ENCODE results near the gene HINT2. TPM values are rescaled to one million over a fixed set of nuclear protein-coding genes. Genes with fewer than 3 reads are reported as not detected.

HINT2 gene
- total and polyA plus RNA-seq, 7 donors: 36.5 to 64.7 (median 43.8) TPM

DNA sequence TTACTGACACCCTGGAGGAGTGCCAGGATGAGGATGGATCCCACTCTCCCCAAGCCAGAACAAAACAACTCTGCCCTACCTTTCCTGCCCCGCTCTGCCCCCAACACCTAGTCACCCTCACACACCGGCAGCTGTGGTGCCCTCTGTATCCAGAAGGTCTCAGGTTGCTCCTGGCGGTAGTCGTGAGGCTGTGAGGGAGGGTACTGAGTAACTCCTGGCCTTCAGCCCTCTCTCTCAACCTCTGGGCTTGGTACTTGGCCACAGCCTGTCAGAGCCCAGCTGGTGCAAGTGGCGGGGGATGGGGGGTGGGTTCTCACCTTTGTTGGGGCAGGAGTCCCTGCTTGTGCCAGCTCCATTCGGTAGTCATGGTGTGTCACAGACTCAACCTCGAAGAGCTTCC lies 4.7 kb downstream of the HINT2 start:
- WGBS, 3 donors: 69 to 84% (median 69%) methylated on average over 7 of the region's 7 CpGs
- Histone ChIP-seq H3K36me3 (ENCODE audit: insufficient read depth in 1 of 2, low read depth in 1 of 2) (peaks cover 0 to 50% of the 10 kb centered on the region in 2 donors), H3K4me1 (peaks cover 30% of the 10 kb centered on the region), H3K4me3 (no peak overlapping the region), H3K9me3 (no peaks in the 10 kb centered on the region), H3K27ac (no peak overlapping the region), H3K27me3 (ENCODE audit: insufficient read depth in 3 of 3, low read length in 2 of 3) (no peaks in the 10 kb centered on the region)
- DNase-seq (no peak), ATAC-seq (no peak)
- intact Hi-C loops (cut with DNase I): loop anchor here in 1 of 2 donors (2.0 kb wide), 1 partner anchor 17 kb away; no protein-coding TSS in a partner anchor
- TF ChIP-seq, protein P1, sequence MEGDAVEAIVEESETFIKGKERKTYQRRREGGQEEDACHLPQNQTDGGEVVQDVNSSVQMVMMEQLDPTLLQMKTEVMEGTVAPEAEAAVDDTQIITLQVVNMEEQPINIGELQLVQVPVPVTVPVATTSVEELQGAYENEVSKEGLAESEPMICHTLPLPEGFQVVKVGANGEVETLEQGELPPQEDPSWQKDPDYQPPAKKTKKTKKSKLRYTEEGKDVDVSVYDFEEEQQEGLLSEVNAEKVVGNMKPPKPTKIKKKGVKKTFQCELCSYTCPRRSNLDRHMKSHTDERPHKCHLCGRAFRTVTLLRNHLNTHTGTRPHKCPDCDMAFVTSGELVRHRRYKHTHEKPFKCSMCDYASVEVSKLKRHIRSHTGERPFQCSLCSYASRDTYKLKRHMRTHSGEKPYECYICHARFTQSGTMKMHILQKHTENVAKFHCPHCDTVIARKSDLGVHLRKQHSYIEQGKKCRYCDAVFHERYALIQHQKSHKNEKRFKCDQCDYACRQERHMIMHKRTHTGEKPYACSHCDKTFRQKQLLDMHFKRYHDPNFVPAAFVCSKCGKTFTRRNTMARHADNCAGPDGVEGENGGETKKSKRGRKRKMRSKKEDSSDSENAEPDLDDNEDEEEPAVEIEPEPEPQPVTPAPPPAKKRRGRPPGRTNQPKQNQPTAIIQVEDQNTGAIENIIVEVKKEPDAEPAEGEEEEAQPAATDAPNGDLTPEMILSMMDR (IDR thresholded peaks at IDR 0.05): no peak

DNA sequence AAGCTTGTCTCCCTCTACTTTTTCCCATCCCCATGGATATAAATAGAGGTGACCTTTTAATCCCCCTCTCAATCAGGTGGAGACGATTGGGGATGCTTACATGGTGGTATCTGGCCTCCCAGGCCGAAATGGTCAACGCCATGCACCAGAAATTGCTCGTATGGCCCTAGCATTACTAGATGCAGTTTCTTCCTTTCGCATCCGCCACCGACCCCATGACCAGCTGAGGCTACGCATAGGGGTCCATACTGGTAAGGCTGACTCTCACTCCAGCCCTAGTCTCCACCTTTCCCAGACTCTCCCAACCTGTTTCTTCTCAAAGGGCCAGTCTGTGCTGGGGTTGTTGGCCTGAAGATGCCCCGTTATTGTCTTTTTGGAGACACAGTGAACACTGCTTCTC lies 6.4 kb downstream of the HINT2 start:
- intact Hi-C loops (cut with DNase I): no loop called here

DNA sequence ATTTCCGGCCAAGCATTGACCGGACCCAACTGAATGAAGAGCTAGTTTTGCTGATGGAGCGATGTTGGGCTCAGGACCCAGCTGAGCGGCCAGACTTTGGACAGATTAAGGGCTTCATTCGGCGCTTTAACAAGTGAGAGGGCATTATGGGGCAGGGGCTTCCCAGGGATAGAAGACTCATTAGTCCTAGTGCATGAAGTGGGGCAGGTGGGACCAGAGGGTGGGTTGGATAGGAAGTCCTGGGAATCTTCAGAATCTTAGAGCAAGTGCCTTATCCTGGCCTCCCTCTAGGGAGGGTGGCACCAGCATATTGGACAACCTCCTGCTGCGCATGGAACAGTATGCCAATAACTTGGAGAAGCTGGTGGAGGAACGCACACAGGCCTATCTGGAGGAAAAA lies 8.7 kb downstream of the HINT2 start:
- Histone ChIP-seq H3K36me3 (ENCODE audit: insufficient read depth in 1 of 2, low read depth in 1 of 2) (peaks cover 0 to 81% of the 10 kb centered on the region in 2 donors), H3K9me3 (no peaks in the 10 kb centered on the region), H3K4me1 (peaks cover 2% of the 10 kb centered on the region)

More for the DNA sequence above, 6.4 kb downstream of the HINT2 start:
- Histone ChIP-seq H3K27me3 (ENCODE audit: insufficient read depth in 3 of 3, low read length in 2 of 3) (no peaks in the 10 kb centered on the region), H3K27ac (no peak overlapping the region), H3K36me3 (ENCODE audit: insufficient read depth in 1 of 2, low read depth in 1 of 2) (peaks cover 0 to 61% of the 10 kb centered on the region in 2 donors), H3K4me3 (no peak overlapping the region), H3K4me1 (peaks cover 21% of the 10 kb centered on the region), H3K9me3 (no peaks in the 10 kb centered on the region)
- ATAC-seq (no peak), DNase-seq (no peak)
- 88 to 92% (median 88%) methylated on average over 9 of the region's 9 CpGs for WGBS, 3 donors
- TF ChIP-seq, protein P1 (IDR thresholded peaks at IDR 0.05): no peak

DNA sequence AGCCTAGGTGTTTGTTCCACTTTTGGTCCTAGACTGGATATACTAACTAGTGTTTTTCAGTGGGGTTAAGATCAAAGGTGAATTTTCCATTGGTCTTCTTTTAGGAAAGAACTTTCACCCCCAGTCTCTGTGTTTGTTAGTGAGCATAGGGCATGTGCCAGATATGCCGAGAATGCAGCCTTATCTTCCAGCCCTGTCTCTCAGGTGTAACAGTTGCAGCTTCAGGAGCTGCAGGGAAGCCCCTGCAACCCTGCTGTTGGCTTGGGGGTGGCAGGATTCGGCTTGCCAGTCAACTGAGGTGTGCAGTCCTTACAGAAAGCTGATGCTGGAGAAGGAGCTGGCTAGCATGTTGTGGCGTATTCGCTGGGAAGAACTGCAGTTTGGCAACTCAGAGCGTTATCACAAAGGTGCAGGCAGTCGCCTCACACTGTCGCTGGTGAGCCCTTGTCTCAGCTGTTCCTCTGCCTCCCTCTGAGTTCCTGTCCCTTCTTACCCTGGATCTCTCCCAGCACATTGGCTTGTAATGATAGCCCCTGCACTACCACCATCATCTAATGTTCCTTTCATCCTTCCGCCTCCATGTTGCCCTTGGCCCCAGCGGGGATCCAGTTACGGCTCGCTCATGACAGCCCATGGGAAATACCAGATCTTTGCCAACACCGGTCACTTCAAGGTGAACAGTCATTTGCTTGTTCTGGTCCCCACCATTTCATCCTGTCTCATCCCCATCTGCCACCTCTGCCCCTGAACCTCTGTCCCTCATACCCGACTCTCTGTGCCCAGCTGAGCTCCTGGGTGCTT lies 13.3 kb downstream of the HINT2 start:
- Histone ChIP-seq H3K27ac (no peak overlapping the region), H3K4me3 (no peak overlapping the region), H3K9me3 (no peaks in the 10 kb centered on the region), H3K36me3 (ENCODE audit: insufficient read depth in 1 of 2, low read depth in 1 of 2) (peaks cover 3 to 63% of the 10 kb centered on the region in 2 donors), H3K4me1 (peaks cover 7% of the 10 kb centered on the region), H3K27me3 (ENCODE audit: insufficient read depth in 3 of 3, low read length in 2 of 3) (no peaks in the 10 kb centered on the region)
- 63 to 64% (median 63%) methylated on average over 13 of the region's 13 CpGs for WGBS, 3 donors
- DNase-seq: no peak
- TF ChIP-seq, protein P1 (IDR thresholded peaks at IDR 0.05): no peak
- ATAC-seq: peak; percentile 57 to 79 (median 67)
- intact Hi-C loops (cut with DNase I): no loop called here

More for the DNA sequence above, 8.7 kb downstream of the HINT2 start:
- ATAC-seq (no peak), DNase-seq (no peak)
- TF ChIP-seq, protein P1 (IDR thresholded peaks at IDR 0.05): no peak
- no peaks in the 10 kb centered on the region for H3K27me3 ChIP-seq (ENCODE audit: insufficient read depth in 3 of 3, low read length in 2 of 3)
- no peak overlapping the region for H3K4me3 ChIP-seq
- H3K27ac ChIP-seq: no peak overlapping the region
- 97% methylated on average over 8 of the region's 8 CpGs for WGBS, 3 donors
- intact Hi-C loops (cut with DNase I): no loop called here

Data from psoas muscle (tissue), 8 donors.